Measurements from ENCODE around the gene NFKBIL1. TPM values are rescaled to one million over a fixed set of nuclear protein-coding genes. Genes with fewer than 3 reads are reported as not detected.

NFKBIL1 gene
- total and polyA plus RNA-seq, 2 experiments from 2014 or later = 9.6 to 12.3 TPM

- no peak for TF ChIP-seq EZH2 (IDR thresholded peaks at IDR 0.05; ENCODE audit: low read depth, unreplicated experiment)
Observed at GRCh38 chr6:31530659-31531058, 16.7 kb upstream of the NFKBIL1 start (continued).

- Mint-ChIP-seq H3K27me3 (ENCODE audit: insufficient read depth, low read depth, poor library complexity) (peaks cover 16% of the 10 kb centered on the region), H3K36me3 (ENCODE audit: low read depth) (peaks cover 76% of the 10 kb centered on the region), H3K4me3 (no peak overlapping the region)
Observed at GRCh38 chr6:31531162-31531561, 16.2 kb upstream of the NFKBIL1 start.

More at GRCh38 chr6:31531162-31531561, 16.2 kb upstream of the NFKBIL1 start:
- Mint-ChIP-seq H3K27ac (no peak overlapping the region; the same call in 1 of the 2 replicates), H3K4me1 (peaks cover 42% of the 10 kb centered on the region), H3K9me3 (no peaks in the 10 kb centered on the region)
- Histone ChIP-seq H3K36me3 (ENCODE audit: insufficient read depth) (peaks cover 64% of the 10 kb centered on the region), H3K4me1 (ENCODE audit: insufficient read depth) (peaks cover 4% of the 10 kb centered on the region), H3K27me3 (ENCODE audit: insufficient read depth) (no peaks in the 10 kb centered on the region), H3K27ac (ENCODE audit: low read depth) (no peak overlapping the region), H3K4me3 (no peak overlapping the region), H3K9me2 (ENCODE audit: insufficient read depth) (no peaks in the 10 kb centered on the region), H2AFZ (no peak overlapping the region), H3K79me2 (replicated peaks; ENCODE audit: insufficient read depth) (peaks cover 42% of the 10 kb centered on the region), H4K20me1 (replicated peaks; ENCODE audit: insufficient read depth) (peaks cover 46% of the 10 kb centered on the region), H3K4me2 (no peak overlapping the region), H3F3A (replicated peaks; ENCODE audit: low read depth) (peaks cover 67% of the 10 kb centered on the region)
- DNase-seq (ENCODE audit: low spot score) = no peak
- no peak for TF ChIP-seq ZNF114 (CRISPR knock-in tag; IDR thresholded peaks at IDR 0.05)
- TF ChIP-seq POLR2AphosphoS5 (IDR thresholded peaks at IDR 0.05; ENCODE audit: low read depth) = no peak
- TF ChIP-seq NANOG (IDR thresholded peaks at IDR 0.05; ENCODE audit: borderline replicate concordance) = no peak
- no peak for TF ChIP-seq REST (IDR thresholded peaks at IDR 0.05; ENCODE audit: unreplicated experiment)
- no peak for TF ChIP-seq CREB1 (CRISPR knock-in tag; IDR thresholded peaks at IDR 0.05; ENCODE audit: low read depth)
- no peak for TF ChIP-seq EZH2phosphoT487 (IDR thresholded peaks at IDR 0.05; ENCODE audit: unreplicated experiment)
- no peak for TF ChIP-seq JUNB (IDR thresholded peaks at IDR 0.05; ENCODE audit: unreplicated experiment)
- no peak for TF ChIP-seq ETS1 (IDR thresholded peaks at IDR 0.05)
- no peak for TF ChIP-seq STAT1 (IDR thresholded peaks at IDR 0.05; ENCODE audit: unreplicated experiment)
- TF ChIP-seq CTCF (conservative IDR thresholded peaks at IDR 0.05; ENCODE audit: low read depth in 2 of 2) = no peak
- TF ChIP-seq EZH2 (IDR thresholded peaks at IDR 0.05; ENCODE audit: low read depth, unreplicated experiment) = no peak
- TF ChIP-seq ZNF331 (CRISPR knock-in tag; IDR thresholded peaks at IDR 0.05; ENCODE audit: low read depth) = no peak
- TF ChIP-seq ZNF462 (CRISPR knock-in tag; IDR thresholded peaks at IDR 0.05) = no peak
- no peak for ATAC-seq
